Adipose tissue (tissue), 3 donors: ENCODE data around the gene TCF25. TPM values are rescaled to one million over a fixed set of nuclear protein-coding genes. Genes with fewer than 3 reads are reported as not detected.
"Not testable (repeated sequence)": the region's sequence is repeated elsewhere in the genome, so short reads cannot be mapped to it uniquely, and the experiment has no call there.

Experiments used
- H3K27ac ChIP-seq: one replicate; pipeline ENCODE4 v1.5.1; 2013; ENCODE audit warnings: low read depth, low read length
- WGBS, 3 donors: extraction: QIAGEN DNeasy Blood & Tissue Kit; methylation state at CpG; one replicate each; pipeline ENCODE4 v1.1.7; 2013; 5-methylcytosine and 5-hydroxymethylcytosine counted together
- polyA plus RNA-seq, 3 donors: library from polyadenylated mRNA; stranded (reverse); fragments of 200-250 nt; gene quantifications; one replicate each; pipeline ENCODE4 v1.2.3, GENCODE V29; 2013
- donor health status: healthy with polysubstance abuse.
- donor health status: Bipolar disorder and iron deficiency.
- donor health status: healthy.

TCF25 gene, protein sequence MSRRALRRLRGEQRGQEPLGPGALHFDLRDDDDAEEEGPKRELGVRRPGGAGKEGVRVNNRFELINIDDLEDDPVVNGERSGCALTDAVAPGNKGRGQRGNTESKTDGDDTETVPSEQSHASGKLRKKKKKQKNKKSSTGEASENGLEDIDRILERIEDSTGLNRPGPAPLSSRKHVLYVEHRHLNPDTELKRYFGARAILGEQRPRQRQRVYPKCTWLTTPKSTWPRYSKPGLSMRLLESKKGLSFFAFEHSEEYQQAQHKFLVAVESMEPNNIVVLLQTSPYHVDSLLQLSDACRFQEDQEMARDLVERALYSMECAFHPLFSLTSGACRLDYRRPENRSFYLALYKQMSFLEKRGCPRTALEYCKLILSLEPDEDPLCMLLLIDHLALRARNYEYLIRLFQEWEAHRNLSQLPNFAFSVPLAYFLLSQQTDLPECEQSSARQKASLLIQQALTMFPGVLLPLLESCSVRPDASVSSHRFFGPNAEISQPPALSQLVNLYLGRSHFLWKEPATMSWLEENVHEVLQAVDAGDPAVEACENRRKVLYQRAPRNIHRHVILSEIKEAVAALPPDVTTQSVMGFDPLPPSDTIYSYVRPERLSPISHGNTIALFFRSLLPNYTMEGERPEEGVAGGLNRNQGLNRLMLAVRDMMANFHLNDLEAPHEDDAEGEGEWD
- 100 to 1,000 TPM in 1 of 3 donors, 10 to 100 TPM in 2; 88.9 to 122 (median 99.0) TPM for polyA plus RNA-seq

DNA sequence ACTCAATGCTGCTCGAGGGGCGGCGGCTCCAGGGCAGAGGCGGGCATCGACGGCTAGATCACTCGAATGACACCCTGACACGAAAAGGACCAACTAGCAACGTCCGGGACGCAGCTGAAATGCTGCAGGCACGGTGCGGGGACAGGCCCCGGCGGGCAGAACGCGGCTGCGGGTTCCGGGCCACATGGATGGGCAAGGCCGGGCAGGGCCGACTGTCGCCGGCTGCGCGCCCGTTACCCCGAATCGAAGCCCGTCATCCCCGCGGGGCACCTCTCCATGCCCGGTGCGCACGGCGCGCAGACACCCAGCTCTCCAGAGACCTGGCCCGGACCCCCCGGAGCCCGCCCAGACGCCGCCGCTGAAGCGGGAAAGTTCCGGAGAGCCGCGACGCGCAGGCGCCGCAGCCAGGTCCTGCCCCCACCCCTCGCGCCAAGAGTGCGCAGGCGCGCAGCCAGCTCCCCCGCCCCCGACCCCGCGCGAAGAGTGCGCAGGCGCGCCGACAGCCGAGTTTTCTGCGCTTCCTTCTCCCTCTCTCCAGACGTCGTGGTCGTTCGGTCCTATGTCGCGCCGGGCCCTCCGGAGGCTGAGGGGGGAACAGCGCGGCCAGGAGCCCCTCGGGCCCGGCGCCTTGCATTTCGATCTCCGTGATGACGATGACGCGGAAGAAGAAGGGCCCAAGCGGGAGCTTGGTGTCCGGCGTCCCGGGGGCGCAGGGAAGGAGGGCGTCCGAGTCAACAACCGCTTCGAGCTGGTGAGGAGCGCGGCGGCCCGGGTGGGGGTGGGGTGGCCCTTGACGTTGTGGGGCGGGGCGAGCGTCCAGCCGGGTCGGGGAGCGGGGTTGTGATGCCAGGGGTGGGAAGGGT is at the start of gene TCF25:
Gene TCF25 (plus strand): TSS at position 484 of the 863 bp plus-strand sequence. CDS start 76 bp downstream, at position 560.
- 0 to 1% (median 0%) methylated on average over 68 to 104 of the region's 104 CpGs for WGBS, 3 donors
- H3K27ac ChIP-seq: peak within 1 kb of the TSS; percentile 100

DNA sequence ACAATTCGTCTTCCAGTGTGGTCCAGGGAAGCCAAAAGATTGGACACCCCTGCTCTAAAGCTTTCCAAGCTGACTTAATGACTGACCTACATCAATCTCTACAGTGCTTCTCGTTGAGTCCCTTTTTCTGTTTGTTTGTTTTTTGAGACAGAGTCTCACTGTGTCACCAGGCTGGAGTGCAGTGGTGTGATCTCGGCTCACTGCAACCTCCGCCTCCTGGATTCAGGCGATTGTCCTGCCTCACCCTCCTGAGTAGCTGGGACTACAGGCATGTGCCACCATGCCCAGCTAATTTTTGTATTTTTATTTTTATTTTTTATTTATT is 49.6 kb upstream of the TCF25 start:
- WGBS, 3 donors: 75 to 85% (median 79%) methylated on average over 5 of the region's 5 CpGs
- not testable (repeated sequence) for H3K27ac ChIP-seq

DNA sequence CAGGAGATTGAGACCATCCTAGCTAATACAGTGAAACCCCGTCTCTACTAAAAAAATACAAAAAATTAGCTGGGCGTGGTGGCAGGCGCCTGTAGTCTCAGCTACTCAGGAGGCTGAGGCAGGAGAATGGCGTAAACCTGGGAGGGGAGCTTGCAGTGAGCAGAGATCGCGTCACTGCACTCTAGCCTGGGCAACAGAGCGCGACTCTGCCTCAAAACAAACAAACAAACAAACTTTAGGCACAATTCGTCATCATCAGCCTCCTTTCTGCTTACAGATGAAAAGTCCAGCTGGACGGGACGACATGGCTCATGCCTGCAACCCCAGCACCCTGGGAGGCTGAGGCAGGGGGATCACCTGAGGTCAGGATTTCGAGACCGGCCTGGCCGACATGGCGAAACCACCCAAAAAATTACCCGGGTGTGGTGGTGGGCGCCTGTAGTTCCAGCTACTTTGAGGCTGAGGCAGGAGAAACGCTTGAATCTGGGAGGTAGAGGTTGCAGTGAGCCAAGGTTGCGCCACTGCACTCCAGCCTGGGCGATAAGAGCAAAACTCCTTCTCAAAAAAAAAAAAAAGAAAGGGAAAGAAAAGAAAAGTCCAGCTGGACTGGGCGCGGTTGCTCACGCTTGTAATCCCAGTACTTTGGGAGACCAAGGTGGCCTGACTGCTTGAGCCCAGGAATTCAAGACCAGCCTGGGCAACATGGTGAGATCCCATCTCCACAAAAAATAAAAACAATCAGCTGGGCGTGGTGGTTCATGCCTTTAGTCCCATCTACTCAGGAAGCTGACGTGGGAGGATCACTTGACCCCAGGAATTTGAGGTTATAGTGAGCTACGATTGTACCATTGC is 46.6 kb upstream of the TCF25 start:
- no peak overlapping the region for H3K27ac ChIP-seq

DNA sequence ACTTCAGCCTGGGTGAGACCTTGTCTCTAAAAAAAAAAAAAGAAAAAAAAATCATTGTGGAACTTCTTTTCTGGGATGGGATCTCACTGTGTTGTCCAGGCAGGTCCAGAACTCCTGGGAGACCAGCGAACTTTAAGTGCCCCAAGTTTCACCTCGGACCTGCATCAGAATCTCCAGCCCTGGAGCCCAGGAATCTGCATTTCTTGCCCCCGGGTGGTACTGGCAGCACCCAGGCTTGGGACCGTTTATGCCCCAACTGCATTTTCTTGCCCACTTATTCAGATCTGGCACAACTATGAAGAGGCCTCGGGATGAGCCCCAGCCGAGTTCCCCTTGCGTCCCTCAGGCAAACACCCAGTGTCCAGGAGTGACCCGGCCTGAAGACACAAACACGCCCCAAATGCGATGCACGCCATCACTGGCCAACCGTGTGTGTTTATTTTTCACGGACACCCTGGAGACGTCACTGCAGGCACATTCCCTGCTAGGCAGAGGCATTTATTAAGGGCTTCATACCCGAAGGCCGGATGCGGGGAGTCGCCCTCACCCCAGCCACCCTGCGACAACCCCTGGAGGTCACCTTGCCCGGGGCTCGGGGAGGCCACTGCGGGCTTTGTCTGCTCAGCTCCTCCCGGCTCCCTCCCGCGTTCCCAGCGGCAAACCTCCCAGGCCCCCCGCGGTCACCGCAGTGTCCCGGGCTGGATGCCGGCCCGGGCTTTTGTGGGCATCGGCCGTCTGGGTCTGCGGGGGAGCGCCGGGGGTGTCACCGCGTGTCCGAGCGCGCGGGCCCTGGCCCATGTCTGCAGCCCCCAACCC is 45.8 kb upstream of the TCF25 start:
- 5 to 9% (median 6%) methylated on average over 38 to 43 of the region's 43 CpGs for WGBS, 3 donors
- H3K27ac ChIP-seq: no peak overlapping the region

More for the DNA sequence above, 46.6 kb upstream of the TCF25 start:
- WGBS, 3 donors: 79 to 86% (median 81%) methylated on average over 26 of the region's 26 CpGs

DNA sequence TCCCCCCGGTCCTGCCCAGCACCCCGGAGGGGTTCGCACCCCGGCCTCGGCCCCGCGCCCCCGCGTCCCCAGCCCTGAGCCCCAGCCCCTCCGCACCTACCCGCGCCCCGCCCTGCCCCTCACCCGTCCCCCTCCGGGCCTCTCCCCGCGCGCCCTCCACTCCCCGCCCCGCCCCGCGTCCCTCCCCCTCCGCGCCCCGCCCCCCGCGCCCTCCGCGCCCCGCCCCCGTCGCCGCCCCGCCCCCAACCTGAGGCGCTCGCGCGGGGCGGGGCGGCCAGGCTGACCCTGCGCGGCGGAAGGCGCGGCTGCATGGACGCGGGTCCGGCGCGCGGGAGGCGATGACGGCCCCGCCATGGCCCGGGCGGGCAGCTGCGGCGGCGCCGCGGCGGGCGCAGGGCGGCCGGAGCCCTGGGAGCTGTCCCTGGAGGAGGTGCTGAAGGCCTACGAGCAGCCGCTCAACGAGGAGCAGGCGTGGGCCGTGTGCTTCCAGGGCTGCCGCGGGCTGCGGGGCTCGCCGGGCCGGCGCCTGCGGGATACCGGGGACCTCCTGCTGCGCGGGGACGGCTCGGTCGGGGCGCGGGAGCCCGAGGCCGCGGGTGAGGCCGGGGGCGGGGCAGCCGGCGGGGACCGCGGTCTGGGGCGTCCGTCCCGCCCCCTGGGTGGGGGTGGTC is 45.1 kb upstream of the TCF25 start, which contains the start of gene SPIRE2:
Gene SPIRE2 (plus strand): TSS at position 277 of the 671 bp plus-strand sequence. CDS start 76 bp downstream, at position 353.
- no peak within 1 kb of the TSS for H3K27ac ChIP-seq
- 1% methylated on average over 30 to 88 of the region's 98 CpGs for WGBS, 3 donors

DNA sequence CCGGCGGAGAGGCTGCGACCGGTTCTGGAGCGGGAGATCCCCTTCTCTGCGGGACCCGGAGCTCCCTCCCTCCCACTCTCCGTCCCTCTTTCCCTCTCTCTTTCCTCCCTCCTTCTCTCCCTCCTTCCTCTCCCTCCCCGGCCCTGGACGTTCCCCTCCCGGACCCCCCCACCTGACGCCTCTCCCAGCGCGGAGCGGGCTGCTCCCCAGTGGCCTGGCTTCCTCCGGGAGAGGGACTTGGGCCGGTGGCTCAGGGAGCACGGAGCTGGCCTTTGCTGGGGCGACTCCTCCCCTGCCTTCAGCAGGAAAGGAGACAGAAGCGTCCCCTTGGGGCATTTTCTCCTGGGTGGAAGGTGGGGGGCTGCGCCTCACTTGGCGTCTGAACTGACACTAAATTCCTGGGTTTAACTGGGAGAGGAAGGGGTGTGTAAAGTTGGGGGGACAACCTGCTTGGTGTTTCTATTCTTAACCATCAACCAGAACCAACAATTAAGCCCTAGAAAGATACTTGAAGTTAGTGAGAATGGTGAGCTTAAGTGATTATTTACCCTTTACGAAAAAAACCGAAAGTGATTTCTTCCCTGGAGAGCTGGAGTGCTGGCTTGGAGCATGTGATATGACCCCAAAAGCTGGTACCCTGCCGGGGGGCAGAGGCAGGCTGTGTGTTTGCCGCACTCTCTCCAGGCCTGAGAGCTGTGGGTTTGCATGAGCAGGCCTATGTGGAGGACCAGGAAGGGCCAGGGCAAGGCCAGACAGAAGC is 44.3 kb upstream of the TCF25 start:
- H3K27ac ChIP-seq: no peak overlapping the region
- 20 to 24% (median 21%) methylated on average over 19 to 26 of the region's 26 CpGs for WGBS, 3 donors

DNA sequence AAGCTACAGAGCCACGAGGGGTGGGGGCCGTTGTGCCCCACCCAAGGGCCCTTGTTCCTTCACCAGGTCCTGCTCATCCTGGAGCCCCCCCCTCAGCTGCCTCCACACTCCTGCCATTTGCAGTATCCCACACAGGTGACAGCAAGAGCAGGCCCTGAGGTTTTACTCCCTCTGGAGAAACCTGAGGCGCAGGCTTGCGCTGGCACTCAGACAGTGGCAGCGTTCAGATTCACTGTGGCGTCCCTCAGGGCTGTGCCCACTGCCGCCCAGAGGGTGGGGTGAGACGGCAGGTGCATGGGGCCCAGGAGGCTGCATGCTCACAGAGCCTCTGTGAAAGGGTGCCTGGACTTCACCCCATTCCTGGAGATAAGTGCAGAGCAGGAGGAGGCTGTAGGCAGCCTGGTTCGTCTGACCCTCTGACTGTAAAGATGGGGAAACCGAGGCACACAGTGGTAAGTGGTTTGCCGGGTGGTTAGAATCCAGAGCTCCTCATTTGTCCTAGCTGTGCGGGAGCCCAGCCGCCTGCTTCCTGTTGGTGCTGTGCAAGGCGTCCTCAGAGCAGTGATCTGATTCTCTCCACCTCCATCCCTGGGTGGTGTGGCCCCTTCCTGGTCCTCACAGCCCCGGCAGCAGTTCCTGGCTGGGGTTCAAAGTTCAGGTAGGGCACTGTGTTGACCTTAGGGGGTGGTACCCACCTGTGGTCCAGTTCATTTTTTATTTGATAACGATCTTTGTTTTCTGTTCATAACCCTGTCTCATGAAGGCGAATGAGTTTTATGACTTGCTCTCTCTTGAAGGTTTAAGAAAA is 43.6 kb upstream of the TCF25 start:
- no peak overlapping the region for H3K27ac ChIP-seq
- WGBS, 3 donors: 70 to 80% (median 73%) methylated on average over 17 of the region's 17 CpGs

DNA sequence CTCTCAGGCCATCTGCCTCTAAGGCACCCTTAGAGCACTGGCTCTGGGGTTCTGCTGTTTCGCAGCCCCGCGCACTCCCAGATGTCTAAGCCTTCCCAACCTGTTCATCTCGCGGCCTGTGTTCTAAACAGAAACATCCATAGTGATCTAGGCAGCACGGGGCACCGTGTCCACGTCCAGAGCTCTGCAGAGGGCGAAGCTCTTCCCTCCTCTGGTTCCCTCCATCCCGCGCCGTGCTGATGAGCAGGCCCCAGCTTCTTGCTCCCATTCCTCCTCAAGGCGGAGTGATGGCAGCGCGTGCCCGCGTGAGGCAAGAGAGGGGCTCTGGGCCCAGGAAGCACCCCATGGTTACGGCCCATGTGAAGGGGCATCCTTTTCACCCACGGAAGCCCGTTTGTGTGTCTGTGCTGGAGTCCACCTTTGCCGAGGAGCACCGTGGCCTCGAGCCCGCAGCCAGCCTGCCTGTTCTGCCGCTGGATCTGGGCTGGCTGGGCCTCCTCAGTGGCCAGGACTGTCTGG is 41.5 kb upstream of the TCF25 start:
- 95 to 97% (median 96%) methylated on average over 25 of the region's 25 CpGs for WGBS, 3 donors
- H3K27ac ChIP-seq: no peak overlapping the region

DNA sequence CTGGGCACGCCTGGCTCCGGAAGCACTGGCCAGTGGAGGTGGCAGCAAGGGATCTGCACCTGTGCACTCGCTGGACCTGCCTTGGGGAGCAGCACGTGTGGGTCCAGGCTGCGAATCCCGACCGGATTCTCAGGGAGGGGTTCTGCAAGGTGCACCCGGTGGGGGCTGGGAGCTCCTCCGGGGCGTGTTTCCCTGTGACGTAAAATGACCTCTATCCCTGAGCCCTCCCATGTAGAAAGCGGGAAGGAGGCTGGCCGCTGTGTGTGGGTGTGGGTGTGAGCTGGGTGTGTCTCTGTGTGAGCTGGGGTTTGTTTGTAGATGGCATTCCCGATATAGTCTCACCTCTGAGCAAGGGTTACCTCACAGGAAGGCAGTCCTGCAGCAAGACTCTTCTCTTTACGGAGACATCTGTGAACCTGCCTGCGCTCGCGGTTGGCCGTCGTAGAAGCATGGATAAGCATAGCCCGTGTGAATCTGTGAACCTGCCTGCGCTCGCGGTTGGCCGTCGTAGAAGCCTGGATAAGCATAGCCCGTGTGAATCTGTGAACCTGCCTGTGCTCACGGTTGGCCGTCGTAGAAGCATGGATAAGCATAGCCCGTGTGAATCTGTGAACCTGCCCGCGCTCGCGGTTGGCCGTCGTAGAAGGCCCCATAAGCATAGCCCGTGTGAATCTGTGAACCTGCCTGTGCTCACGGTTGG is 39.6 kb upstream of the TCF25 start:
- not testable (repeated sequence) for H3K27ac ChIP-seq
- WGBS, 3 donors: 95 to 97% (median 95%) methylated on average over 39 of the region's 39 CpGs

DNA sequence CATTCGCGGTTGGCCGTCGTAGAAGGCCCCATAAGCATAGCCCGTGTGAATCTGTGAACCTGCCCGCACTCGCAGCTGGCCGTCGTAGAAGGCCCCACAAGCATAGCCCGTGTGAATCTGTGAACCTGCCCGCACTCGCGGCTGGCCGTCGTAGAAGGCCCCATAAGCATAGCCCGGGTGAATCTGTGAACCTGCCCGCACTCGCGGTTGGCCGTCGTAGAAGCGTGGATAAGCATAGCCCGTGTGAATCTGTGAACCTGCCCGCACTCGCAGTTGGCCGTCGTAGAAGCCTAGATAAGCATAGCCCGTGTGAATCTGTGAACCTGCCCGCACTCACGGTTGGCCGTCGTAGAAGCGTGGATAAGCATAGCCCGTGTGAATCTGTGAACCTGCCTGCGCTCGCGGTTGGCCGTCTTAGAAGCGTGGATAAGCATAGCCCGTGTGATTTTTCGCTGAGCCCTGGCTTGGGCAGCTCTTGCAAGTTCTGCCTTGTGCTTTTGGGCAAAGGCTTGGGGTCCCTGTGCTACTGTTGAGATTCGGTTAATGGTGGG is 38.5 kb upstream of the TCF25 start:
- 96 to 98% (median 98%) methylated on average over 38 to 42 of the region's 42 CpGs for WGBS, 3 donors
- not testable (repeated sequence) for H3K27ac ChIP-seq

DNA sequence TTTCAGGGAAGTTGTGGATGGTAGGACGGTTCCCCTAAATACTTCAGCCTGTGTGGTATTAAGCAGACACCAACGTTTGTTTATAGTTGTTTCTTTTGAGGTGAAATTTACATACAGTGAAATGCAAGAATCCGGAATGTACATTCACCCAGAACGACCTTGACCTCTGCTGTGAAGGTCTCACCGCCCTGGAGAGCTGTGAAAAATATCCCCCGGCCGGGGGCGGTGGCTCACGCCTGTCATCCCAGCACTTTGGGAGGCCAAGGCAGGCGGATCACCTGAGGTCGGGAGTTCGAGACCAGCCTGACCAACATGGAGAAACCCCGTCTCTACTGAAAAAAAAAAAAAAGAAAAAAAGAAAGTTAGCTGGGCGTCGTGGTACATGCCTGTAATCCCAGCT is 36.9 kb upstream of the TCF25 start:
- WGBS, 3 donors: 77 to 82% (median 78%) methylated on average over 14 to 15 of the region's 15 CpGs
- H3K27ac ChIP-seq: not testable (repeated sequence)

DNA sequence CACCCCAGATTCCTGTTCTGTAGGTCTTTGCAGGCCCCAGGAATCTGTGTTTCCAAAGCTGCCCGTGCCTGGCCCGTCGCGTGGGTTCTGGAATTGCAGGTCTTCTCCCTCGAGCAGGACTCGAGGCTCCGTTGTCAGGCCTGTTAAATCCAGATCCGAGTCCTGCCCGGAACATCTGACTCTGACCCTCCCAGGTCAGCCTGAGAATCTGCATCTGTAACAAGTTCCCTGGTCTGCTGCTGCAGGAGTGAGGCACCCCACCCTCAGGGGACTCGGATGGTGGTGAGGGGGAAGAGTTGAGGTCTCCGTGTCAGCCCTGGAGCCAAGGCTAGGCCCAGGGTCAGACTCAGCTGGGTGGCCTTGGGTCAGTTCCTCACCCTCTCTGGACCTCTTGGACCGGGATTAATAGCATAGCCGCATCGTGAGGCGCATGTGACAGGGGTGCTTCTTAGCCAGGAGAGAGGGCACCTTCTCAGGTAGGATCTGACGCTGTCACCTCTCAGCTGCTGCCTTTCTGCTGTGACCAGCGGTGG is 36.3 kb upstream of the TCF25 start:
- no peak overlapping the region for H3K27ac ChIP-seq

DNA sequence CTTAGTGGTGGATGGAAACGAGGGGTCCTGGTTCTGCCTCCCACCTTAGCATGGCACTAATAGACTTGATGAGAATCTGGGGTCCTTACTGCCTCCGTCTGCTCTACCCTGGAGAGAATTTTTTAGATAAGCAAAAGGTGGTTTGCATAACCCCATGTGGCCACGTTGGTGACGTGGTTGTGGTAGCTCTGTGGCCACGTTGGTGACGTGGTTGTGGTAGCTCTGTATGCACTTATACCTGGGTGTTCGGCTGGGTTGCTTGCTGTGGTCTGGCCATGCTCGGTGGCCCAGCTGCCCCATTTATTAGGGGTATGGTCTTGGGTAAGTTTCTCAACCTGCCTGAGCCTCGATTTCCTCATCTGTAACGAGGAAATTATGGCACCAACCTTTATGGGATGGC is 32.1 kb upstream of the TCF25 start:
- WGBS, 3 donors: 75 to 88% (median 80%) methylated on average over 10 of the region's 10 CpGs
- no peak overlapping the region for H3K27ac ChIP-seq

More for the DNA sequence above, 36.3 kb upstream of the TCF25 start:
- WGBS, 3 donors: 83 to 90% (median 85%) methylated on average over 17 of the region's 17 CpGs
